HUES48 (cell line): ENCODE results near the gene ATAD2B.

Source experiments
- H3K27ac ChIP-seq: one replicate; pipeline ENCODE4 v1.7.0; 2013; ENCODE audit warnings: low read depth, low read length, inconsistent platforms
- H3K27me3 ChIP-seq: 2 replicates; pipeline ENCODE4 v1.6.1; 2013; ENCODE audit warnings: mild to moderate bottlenecking, low read length; ENCODE audit not compliant: control insufficient read depth, insufficient read depth
- H3K36me3 ChIP-seq: 2 replicates; pipeline ENCODE4 v1.6.1; 2013; ENCODE audit warnings: low read length; ENCODE audit not compliant: control insufficient read depth, insufficient read depth
- H3K4me1 ChIP-seq: 2 replicates; pipeline ENCODE4 v1.6.1; 2013; ENCODE audit warnings: mild to moderate bottlenecking, low read length; ENCODE audit not compliant: control insufficient read depth, insufficient read depth
- H3K4me3 ChIP-seq: 2 replicates; pipeline ENCODE4 v1.5.1; 2013; ENCODE audit warnings: mild to moderate bottlenecking, low read depth, low read length
- H3K9ac ChIP-seq: 2 replicates; pipeline ENCODE4 v1.6.1; 2013; ENCODE audit warnings: mild to moderate bottlenecking, low read depth, low read length, moderate library complexity
- H3K9me3 ChIP-seq: 2 replicates; pipeline ENCODE4 v1.6.1; 2013; ENCODE audit warnings: low read length; ENCODE audit not compliant: control insufficient read depth, insufficient read depth

The ATAD2B gene

DNA sequence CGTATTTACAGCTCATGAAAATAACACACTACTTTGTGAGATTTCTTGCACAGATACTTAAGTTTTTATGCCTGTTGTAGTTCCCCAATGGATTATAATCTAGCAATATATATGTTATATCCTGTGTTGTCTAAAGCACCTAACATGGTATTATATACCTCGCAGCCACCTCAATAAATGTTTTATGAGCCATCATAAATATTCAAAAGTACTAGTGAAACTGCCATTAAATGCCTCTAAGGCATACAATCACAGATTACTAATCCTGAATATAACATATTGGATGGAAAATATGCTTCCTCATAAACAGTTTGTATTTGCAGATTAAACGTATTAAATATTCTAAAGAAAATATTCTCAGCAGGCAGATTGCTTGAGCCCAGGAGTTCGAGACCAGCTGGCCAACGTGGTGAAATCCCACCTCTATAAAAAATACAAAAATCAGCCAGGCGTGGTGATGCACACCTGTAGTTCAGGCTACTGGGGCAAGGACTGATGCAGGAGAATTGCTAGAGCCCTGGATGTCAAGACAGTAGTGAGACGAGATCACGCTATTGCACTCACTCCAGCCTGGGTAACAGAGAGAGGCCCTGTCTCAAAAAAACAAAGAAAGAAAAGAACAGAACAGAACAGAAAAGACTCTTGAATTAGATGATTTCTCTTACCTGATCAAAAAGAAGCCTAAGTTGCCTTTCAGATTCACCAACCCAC lies 64.1 kb downstream of the ATAD2B start:
- Histone ChIP-seq H3K27ac (peak overlapping the region; percentile 18), H3K27me3 (no peaks in the 10 kb centered on the region), H3K4me1 (peaks cover 13% of the 10 kb centered on the region), H3K9ac (no peak overlapping the region), H3K4me3 (0 out of 2 replicates have a peak overlapping the region, but pooled peaks have one; percentile 1), H3K9me3 (no peaks in the 10 kb centered on the region), H3K36me3 (peaks cover 16% of the 10 kb centered on the region)

DNA sequence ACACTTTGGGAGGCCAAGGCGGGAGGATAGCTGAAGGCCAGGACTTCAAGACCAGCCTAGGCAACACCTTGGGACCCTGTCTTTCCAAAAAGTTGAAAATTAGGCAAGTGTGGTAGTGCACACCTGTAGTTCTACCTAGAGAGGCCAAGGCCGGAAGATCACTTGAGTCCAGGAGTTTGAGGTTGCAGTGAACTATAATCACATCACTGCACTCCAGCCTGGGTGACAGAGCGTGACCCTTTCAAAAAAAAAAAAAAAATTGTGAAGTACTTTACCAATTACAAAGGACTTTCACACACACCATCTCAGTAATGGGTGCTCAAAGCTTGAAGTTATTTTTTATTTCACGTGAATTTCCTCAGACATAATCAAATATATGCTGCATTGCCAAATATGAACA lies 65.0 kb downstream of the ATAD2B start:
- no peaks in the 10 kb centered on the region for H3K9me3 ChIP-seq
- H3K36me3 ChIP-seq: peaks cover 11% of the 10 kb centered on the region
- no peak overlapping the region for H3K27ac ChIP-seq
- peaks cover 13% of the 10 kb centered on the region for H3K4me1 ChIP-seq
- no peak overlapping the region for H3K4me3 ChIP-seq
- H3K9ac ChIP-seq: no peak overlapping the region
- H3K27me3 ChIP-seq: no peaks in the 10 kb centered on the region

DNA sequence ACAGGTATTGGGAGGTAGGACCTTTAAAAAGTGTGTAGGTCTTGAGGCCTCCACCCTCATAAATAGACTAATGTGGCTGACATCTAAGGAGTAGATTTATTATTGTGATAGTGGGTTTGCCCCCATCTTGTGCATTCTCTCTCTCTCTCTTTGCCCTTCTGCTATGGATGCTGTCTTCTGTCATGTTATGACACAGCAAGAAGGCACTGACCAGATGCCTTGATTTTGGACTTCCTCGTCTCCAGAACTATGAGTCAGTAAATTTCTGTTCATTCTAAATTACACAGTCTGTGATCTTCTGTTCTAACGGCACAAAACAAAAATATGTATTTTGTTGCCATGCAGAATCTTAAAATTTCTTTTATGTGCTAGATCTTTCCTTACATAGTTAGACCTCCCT lies 66.9 kb downstream of the ATAD2B start:
- Histone ChIP-seq H3K36me3 (peaks cover 17% of the 10 kb centered on the region), H3K4me3 (no peak overlapping the region), H3K27ac (no peak overlapping the region), H3K4me1 (peaks cover 13% of the 10 kb centered on the region), H3K9ac (no peak overlapping the region), H3K9me3 (no peaks in the 10 kb centered on the region), H3K27me3 (no peaks in the 10 kb centered on the region)

DNA sequence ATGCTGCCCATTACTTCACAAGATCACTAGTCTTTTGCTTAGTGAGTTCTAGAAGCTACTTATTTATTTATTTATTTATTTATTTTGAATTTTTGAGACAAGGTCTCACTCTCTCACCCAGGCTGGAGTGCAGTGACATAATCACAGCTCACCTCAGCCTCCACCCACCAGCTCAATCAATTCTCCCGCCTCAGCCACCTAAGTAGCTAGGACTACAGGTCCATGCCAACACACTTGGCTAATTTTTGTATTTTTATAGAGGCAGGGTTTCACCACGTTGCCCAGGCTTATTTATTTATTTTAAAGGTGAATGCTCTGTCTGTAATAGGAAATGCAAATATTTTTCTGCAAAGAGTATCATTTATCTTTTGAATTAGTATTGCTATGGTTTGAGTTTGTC lies 67.7 kb downstream of the ATAD2B start:
- no peak overlapping the region for H3K9ac ChIP-seq
- H3K4me1 ChIP-seq: peaks cover 13% of the 10 kb centered on the region
- no peaks in the 10 kb centered on the region for H3K27me3 ChIP-seq
- H3K4me3 ChIP-seq: no peak overlapping the region
- H3K9me3 ChIP-seq: no peaks in the 10 kb centered on the region
- no peak overlapping the region for H3K27ac ChIP-seq
- peaks cover 13% of the 10 kb centered on the region for H3K36me3 ChIP-seq

DNA sequence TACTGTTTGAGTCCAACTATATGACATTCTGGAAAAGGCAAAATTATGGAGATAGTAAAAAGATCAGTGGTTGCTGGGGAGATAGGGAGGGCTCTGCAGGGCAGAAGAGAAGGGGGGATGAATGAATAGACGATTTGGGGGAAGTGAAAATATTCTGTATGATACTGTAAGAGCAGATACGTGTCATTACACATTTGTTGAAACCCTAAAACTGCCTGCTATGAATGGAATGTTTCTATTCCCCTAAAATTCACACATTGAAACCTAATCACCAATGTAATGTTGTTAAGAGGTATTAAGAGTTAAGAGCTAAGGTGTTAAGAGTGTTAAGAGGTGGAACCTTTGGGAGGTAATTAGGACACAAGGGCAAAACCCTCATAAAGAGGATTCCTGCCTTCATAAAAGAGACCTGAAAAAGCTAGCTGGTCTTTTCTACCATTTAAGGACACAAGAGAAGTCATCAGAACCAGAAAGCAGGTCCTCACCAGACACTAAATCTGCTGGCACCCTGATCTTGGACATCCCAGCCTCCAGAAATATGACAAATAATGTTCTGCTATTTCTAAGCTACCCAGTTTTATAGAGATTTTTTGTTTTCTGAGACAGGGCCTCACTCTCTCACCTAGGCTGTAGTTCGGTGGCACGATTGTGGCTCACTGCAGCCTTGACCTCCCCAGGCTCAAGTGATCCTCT lies 76.2 kb downstream of the ATAD2B start:
- no peaks in the 10 kb centered on the region for H3K9me3 ChIP-seq
- no peaks in the 10 kb centered on the region for H3K27me3 ChIP-seq
- no peak overlapping the region for H3K4me3 ChIP-seq
- no peaks in the 10 kb centered on the region for H3K4me1 ChIP-seq
- no peak overlapping the region for H3K27ac ChIP-seq
- peaks cover 11% of the 10 kb centered on the region for H3K36me3 ChIP-seq
- no peak overlapping the region for H3K9ac ChIP-seq

DNA sequence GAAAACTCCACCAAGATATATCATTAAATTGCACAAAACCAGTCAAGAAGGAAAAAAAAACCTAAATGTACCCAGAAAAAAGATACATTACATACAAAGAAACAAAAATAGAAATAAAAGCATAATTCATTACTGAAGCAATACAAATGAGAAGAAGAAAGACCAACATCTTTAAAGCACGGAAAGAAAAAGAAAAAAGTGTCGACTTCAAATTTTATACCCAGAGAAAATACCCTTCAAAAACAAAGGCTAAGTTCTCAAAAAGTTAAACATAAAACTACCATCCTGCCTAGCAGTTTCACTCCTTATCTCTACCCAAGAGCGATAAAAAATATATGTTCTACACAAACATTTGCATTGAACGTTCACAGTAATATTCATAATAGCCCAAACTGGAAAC lies 82.0 kb downstream of the ATAD2B start:
- no peaks in the 10 kb centered on the region for H3K9me3 ChIP-seq
- H3K9ac ChIP-seq: no peak overlapping the region
- no peaks in the 10 kb centered on the region for H3K4me1 ChIP-seq
- H3K27ac ChIP-seq: no peak overlapping the region
- H3K36me3 ChIP-seq: no peaks in the 10 kb centered on the region; the same call in 1 of the 2 replicates
- no peak overlapping the region for H3K4me3 ChIP-seq
- H3K27me3 ChIP-seq: no peaks in the 10 kb centered on the region

DNA sequence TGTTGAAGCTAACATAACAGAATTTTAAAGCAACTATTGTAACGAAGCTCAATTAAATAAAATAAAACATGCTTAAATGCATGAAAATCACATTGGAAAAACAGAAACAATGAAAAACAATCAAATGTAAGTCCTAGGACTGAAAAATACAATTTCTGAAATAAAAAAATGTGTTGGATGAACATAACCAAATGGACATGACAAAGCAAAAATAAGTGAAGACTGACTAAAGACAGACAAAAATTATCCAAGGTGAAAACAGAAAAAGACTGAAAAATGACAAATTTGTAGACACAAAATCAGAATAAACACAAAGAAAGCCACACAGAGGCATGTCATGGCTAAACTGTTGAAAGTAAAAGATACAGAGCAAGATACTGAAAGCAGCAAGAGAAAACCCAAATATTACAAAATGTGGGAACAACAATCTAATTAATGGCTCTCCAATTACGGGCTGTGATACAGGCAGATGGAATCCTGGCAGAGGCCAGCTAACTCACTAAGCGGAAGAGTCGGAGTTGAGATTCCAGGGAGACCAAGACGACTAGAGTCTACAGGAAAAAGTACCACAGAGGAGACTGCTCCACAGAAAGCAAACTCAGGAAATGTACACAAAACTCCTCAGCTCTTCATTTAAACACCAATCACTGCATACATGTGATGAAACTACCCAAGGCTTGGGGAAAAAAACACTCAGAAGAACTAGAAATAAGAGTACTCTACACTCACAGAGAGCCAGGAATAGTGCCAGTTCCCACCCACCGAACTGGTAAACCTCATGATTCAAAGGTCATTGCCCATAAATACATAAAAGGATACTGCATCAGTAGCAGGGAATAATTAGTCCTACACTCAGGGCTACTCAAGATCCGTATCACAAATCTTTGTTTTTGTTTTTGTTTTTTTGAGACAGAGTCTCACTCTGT lies 83.6 kb downstream of the ATAD2B start:
- no peak overlapping the region for H3K9ac ChIP-seq
- no peaks in the 10 kb centered on the region for H3K9me3 ChIP-seq
- no peaks in the 10 kb centered on the region for H3K4me1 ChIP-seq
- no peak overlapping the region for H3K4me3 ChIP-seq
- H3K27ac ChIP-seq: no peak overlapping the region
- no peaks in the 10 kb centered on the region for H3K27me3 ChIP-seq
- H3K36me3 ChIP-seq: no peaks in the 10 kb centered on the region; the same call in 1 of the 2 replicates

DNA sequence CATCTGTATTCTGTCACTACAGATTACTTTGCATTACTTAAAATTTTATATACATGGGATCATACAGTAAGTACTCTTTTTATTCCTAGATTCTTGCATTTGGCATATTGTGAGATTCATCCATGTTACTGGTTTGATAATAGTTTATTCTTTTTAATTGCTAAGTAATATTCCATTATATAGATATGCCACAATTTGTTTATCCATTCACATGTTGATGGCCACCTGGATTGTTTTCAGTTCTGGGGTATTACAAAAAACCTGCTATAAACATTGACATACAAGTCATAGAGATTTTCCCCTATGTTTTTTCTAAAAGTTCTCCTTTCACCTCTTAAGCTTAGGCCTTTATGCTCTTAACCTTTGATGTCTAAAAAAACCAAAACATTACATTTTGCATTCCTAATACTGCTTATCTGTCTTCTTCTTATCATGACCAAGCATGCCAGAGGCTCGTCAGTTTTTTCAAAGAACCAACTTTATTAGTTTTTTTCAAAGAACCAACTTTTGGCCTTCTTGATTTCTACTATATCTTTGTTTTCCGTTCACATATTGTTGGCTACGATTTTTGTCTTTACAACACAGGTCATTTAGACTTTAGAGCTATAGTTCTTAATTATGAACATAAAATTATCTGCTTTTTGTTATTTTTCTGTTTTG lies 86.9 kb downstream of the ATAD2B start:
- no peak overlapping the region for H3K4me3 ChIP-seq
- peaks cover 10% of the 10 kb centered on the region; the same call in 1 of the 2 replicates for H3K36me3 ChIP-seq
- H3K9ac ChIP-seq: no peak overlapping the region
- no peaks in the 10 kb centered on the region for H3K4me1 ChIP-seq
- H3K9me3 ChIP-seq: no peaks in the 10 kb centered on the region
- H3K27ac ChIP-seq: no peak overlapping the region
- no peaks in the 10 kb centered on the region for H3K27me3 ChIP-seq

DNA sequence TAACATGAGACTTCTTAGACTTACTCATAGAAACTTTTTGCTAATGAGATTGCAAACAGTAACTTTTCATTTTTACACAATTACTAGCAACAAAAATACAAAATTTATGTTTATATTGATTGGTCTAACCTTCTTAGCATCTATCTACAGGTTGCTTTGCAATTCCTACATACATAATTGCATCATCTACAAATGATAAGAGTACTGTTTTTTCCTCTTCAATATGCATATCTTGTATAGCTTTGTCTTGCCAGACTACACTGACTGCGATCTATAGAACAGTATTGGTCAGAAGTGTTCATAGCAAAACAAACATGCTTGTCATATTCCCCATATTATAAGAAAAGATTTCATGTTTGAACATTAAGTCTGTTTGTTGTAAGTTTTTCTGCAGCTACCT lies 87.9 kb downstream of the ATAD2B start:
- Histone ChIP-seq H3K27ac (no peak overlapping the region), H3K27me3 (no peaks in the 10 kb centered on the region), H3K9ac (no peak overlapping the region)

DNA sequence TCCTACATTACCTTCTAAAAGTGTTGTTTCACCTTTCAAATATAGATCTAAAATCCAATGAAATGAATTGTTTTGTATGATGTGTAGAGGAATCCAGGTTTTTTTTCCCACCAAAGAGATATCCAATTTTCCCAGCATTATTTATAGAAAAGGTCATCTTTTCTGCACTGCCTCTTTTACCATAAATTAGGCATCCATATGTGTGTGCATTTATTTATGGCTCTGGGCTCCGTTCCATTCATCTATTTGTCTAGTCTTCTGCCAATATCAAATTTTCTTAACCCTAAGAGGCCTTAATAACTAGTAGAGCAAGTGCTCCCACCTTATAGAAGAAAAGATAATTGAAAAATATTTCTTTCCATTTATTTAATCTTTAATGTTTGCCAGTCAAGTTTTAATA lies 88.3 kb downstream of the ATAD2B start:
- H3K27ac ChIP-seq: no peak overlapping the region
- H3K9me3 ChIP-seq: no peaks in the 10 kb centered on the region
- H3K4me3 ChIP-seq: no peak overlapping the region
- H3K36me3 ChIP-seq: peaks cover 10% of the 10 kb centered on the region; the same call in 1 of the 2 replicates
- H3K27me3 ChIP-seq: no peaks in the 10 kb centered on the region
- no peak overlapping the region for H3K9ac ChIP-seq
- no peaks in the 10 kb centered on the region for H3K4me1 ChIP-seq

More for the DNA sequence above, 87.9 kb downstream of the ATAD2B start:
- Histone ChIP-seq H3K4me1 (no peaks in the 10 kb centered on the region), H3K4me3 (no peak overlapping the region), H3K9me3 (no peaks in the 10 kb centered on the region), H3K36me3 (peaks cover 10% of the 10 kb centered on the region; the same call in 1 of the 2 replicates)
